Prostate gland (tissue), 2 donors: Measurements from ENCODE around the gene DCUN1D2. TPM values are rescaled to one million over a fixed set of nuclear protein-coding genes. Genes with fewer than 3 reads are reported as not detected.

Experiments used
- DNase-seq: peaks from one replicate; pipeline ENCODE4 v3.0.0-alpha.2; 2019; ENCODE audit warnings: low spot score
- H3K27ac ChIP-seq, 2 donors: fragments of 200-600 bp; sonication (generic); 2 replicates each; pipeline ENCODE4 v1.5.1; 2017 to 2019
- H3K27me3 ChIP-seq: fragments of 200-600 bp; sonication (generic); replicated peaks from 2 replicates; pipeline ENCODE4 v1.5.1; 2019; ENCODE audit not compliant: insufficient read depth
- H3K36me3 ChIP-seq, 2 donors: fragments of 200-600 bp; sonication (generic); 1 replicate in 1 of 2; 2 replicates in 1 of 2; pipeline versions ENCODE4 v1.5.1 to v1.8.1; 2017 to 2019
- H3K4me1 ChIP-seq: fragments of 200-600 bp; sonication (generic); replicated peaks from 2 replicates; pipeline ENCODE4 v1.5.1; 2019
- H3K4me3 ChIP-seq, 2 donors: fragments of 200-600 bp; sonication (generic); 2 replicates each; pipeline ENCODE4 v1.5.1; 2017 to 2019
- H3K9me3 ChIP-seq: fragments of 200-600 bp; sonication (generic); 2 replicates; pipeline ENCODE4 v1.5.1; 2017
- POLR2A ChIP-seq: fragments of 450-650 bp; IDR thresholded peaks from one replicate; pipeline ENCODE4 v1.6.1; 2016; ENCODE audit warnings: antibody characterized with exemption, mild to moderate bottlenecking
- POLR2AphosphoS5 ChIP-seq: sonication (generic); formaldehyde crosslinking; IDR thresholded peaks from one replicate; pipeline ENCODE4 v1.6.1; 2017; ENCODE audit warnings: antibody characterized with exemption
- WGBS: methylation state at CpG from one replicate; pipeline ENCODE4 v1.1.5; 2018; 5-methylcytosine and 5-hydroxymethylcytosine counted together
- intact Hi-C: fragments of 100-400 bp; cut with DNase I; formaldehyde crosslinking; loops from one replicate; pipeline ENCODE4 v1.14.2; 2022
- total RNA-seq, 2 donors: library from RNA; depleted of rRNA; stranded (reverse); fragments of >200 nt; gene quantifications; one replicate each; pipeline ENCODE4 v1.1.0, GENCODE V29; 2016
- TF ChIP-seq, protein P1 (sequence below), 4 experiments: fragments of 200-600 bp in 2 of 4; fragments of 450-650 bp in 2 of 4; sonication (generic) in 2 of 4; IDR thresholded peaks; 1 replicate in 3 of 4; 2 replicates in 1 of 4; pipeline ENCODE4 v1.5.1; 2016 to 2019; ENCODE audit warnings: antibody characterized with exemption in 4 of 4, mild to moderate bottlenecking in 2 of 4, moderate library complexity in 2 of 4

The DCUN1D2 gene
- total RNA-seq, 2 donors from 2014 or later: 11.0 to 48.0 TPM

DNA sequence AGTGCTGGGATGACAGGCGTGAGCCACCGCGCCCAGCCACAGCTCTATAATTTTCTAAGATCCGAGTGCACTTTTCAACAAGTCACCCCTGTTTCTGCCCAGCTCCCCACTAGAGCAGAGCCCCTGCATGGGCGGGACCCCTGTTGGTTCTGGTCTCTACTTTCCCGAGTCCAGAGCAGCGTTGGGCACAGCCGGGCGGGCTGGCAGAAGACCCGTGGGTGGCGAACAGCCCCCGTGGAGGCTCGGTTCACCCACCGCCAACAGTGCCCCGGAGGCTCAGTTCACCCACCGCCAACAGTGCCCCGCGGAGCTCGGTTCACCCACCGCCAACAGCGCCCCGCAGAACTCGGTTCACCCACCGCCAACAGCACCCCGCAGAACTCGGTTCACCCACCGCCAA lies 78.1 kb downstream of the DCUN1D2 start:
- Histone ChIP-seq H3K4me3 (no peak overlapping the region), H3K36me3 (no peaks in the 10 kb centered on the region), H3K4me1 (no peaks in the 10 kb centered on the region), H3K27ac (no peak overlapping the region), H3K27me3 (no peaks in the 10 kb centered on the region), H3K9me3 (no peaks in the 10 kb centered on the region)
- 99% methylated on average over 22 of the region's 27 CpGs for WGBS
- TF ChIP-seq POLR2AphosphoS5 (no peak), POLR2A (no peak)
- TF ChIP-seq, protein P1, sequence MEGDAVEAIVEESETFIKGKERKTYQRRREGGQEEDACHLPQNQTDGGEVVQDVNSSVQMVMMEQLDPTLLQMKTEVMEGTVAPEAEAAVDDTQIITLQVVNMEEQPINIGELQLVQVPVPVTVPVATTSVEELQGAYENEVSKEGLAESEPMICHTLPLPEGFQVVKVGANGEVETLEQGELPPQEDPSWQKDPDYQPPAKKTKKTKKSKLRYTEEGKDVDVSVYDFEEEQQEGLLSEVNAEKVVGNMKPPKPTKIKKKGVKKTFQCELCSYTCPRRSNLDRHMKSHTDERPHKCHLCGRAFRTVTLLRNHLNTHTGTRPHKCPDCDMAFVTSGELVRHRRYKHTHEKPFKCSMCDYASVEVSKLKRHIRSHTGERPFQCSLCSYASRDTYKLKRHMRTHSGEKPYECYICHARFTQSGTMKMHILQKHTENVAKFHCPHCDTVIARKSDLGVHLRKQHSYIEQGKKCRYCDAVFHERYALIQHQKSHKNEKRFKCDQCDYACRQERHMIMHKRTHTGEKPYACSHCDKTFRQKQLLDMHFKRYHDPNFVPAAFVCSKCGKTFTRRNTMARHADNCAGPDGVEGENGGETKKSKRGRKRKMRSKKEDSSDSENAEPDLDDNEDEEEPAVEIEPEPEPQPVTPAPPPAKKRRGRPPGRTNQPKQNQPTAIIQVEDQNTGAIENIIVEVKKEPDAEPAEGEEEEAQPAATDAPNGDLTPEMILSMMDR (IDR thresholded peaks at IDR 0.05): no peak
- intact Hi-C loops: no loop called here
- no peak for DNase-seq

DNA sequence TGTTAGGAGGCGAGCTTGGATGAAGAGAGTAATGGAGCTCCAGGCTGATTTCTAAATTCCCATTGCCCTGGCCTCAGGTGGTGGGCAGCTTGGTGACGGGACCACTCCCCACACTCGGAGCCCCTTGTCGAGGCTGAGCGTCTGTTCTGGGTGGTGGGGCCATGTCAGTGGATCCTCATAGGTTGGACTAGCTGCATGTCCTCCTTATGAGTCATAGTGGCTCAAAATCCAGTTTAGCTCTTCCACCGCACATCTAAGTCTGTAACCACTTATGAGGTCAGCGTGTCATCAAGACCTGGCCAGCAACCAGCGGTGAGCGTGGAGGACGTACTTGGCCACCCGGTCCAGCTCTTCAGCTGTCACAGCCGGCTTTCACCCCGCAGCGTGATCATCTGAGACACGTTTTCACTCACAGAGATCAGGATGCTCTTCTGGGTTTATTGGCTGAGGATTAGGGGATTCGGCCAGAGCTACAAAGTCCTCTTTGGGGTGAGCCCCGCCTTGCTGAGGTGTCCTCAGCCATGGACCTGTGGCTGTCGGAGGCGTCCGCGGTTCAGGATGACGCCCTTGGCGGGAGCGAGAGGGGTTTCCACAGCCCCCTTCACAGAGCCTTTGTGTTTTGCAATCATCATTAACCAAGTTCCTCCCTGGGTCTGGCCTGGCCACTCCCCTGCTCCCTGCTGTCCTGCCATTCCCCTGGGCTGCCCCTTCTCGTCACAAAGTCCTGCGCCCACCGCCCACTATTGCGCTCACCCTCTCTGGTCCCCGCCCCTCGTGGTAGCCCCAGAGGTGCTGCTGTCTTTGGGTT lies 79.1 kb downstream of the DCUN1D2 start:
- WGBS: 65% methylated on average over 30 of the region's 30 CpGs
- H3K36me3 ChIP-seq: no peaks in the 10 kb centered on the region
- H3K27me3 ChIP-seq: no peaks in the 10 kb centered on the region
- TF ChIP-seq POLR2A: no peak
- no peak for TF ChIP-seq POLR2AphosphoS5
- TF ChIP-seq, protein P1 (IDR thresholded peaks at IDR 0.05): no peak
- no peak for DNase-seq
- intact Hi-C loops: no loop called here
- H3K9me3 ChIP-seq: no peaks in the 10 kb centered on the region
- no peak overlapping the region for H3K4me3 ChIP-seq
- H3K27ac ChIP-seq: peak overlapping the region; percentile 61 to 62
- H3K4me1 ChIP-seq: no peaks in the 10 kb centered on the region

DNA sequence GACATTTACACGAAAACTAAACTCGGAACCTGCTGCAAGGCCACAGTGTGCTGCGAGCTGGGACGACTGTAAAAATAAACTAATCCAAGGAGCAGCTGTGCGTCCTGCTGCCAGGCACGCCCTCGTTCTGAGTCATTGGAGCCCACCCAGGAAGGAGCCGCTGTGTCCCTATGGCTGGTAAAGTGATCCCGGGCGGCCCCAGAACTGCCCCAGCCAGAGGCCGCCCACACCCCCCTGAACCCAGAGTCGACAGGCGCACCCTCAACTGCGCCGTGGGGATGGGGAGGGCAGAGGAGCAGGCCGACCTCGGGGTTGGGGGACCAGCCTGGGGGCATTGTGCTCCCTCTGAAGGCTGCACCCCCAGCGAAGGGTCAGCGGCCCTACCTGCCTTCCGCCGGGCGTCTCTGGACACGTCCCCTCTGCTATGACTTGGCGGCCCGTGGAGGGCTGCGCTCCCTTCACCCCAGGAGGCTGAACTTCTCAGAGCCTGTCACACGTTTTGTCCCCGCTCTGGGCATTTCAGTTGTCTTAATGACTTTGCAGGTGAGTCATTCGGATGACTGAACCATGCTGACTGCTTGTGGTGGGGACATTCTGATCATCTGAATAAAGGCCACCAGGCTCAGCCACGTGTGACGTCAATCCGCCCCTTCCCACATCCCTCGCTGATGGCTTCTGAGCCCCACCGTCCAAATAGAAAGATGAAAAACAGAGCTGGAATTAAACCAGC lies 79.9 kb downstream of the DCUN1D2 start:
- no peaks in the 10 kb centered on the region for H3K4me1 ChIP-seq

DNA sequence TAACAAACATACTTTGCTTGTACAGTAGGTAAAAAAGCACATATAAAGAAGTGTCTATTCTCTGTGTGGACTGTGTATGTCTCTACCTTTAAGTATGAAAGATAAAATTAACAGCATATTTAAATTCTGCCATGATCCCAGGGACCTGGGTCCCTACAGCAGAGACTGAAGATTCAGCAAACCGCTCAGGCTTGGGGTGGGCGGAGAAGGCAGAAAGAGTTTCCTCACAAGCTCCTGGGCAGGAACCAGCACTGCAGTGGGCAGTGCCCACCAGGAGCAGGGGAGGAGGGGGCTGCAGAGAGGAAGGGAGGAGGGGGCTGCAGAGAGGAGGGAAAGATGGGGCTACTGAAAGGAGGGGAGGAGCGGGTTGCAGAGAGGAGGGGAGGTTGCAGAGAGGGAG lies 81.9 kb downstream of the DCUN1D2 start:
- no peaks in the 10 kb centered on the region for H3K4me1 ChIP-seq
- H3K4me3 ChIP-seq: no peak overlapping the region
- no peak overlapping the region for H3K27ac ChIP-seq
- TF ChIP-seq, protein P1 (IDR thresholded peaks at IDR 0.05): no peak
- TF ChIP-seq POLR2AphosphoS5: no peak
- TF ChIP-seq POLR2A: no peak
- H3K36me3 ChIP-seq: no peaks in the 10 kb centered on the region
- no peak for DNase-seq
- H3K27me3 ChIP-seq: no peaks in the 10 kb centered on the region
- no peaks in the 10 kb centered on the region for H3K9me3 ChIP-seq
- WGBS: 76% methylated on average over 3 of the region's 3 CpGs
- intact Hi-C loops: no loop called here

More for the DNA sequence above, 79.9 kb downstream of the DCUN1D2 start:
- no peak for DNase-seq
- H3K36me3 ChIP-seq: no peaks in the 10 kb centered on the region
- H3K4me3 ChIP-seq: no peak overlapping the region
- no peaks in the 10 kb centered on the region for H3K27me3 ChIP-seq
- WGBS: 31% methylated on average over 34 of the region's 34 CpGs
- H3K9me3 ChIP-seq: no peaks in the 10 kb centered on the region
- intact Hi-C loops: no loop called here
- TF ChIP-seq, protein P1 (IDR thresholded peaks at IDR 0.05): no peak
- TF ChIP-seq POLR2A: no peak
- TF ChIP-seq POLR2AphosphoS5: no peak
- peak overlapping the region; percentile 61 to 62 for H3K27ac ChIP-seq
